NCI-H82 treated with DMSO at 0.1 percent for 48 hours (cell line): ENCODE results near the gene CT45A10.
"Not testable (repeated sequence)": the region's sequence is repeated elsewhere in the genome, so short reads cannot be mapped to it uniquely, and the experiment has no call there.

Experiments used
- DNase-seq: peaks from one replicate; lab custom pipeline; 2025; ENCODE audit not compliant: unreplicated experiment; lab: John Stamatoyannopoulos, UW

CT45A10 gene, protein sequence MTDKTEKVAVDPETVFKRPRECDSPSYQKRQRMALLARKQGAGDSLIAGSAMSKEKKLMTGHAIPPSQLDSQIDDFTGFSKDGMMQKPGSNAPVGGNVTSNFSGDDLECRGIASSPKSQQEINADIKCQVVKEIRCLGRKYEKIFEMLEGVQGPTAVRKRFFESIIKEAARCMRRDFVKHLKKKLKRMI

GRCh38 chrX:135893294-135893817 lies at the start of gene CT45A10, which contains the start of gene SAGE1:
CT45A10 (minus strand) TSS chrX:135893444; CDS start chrX:135885344, 8,100 bp downstream.
SAGE1 (plus strand) TSS chrX:135893716; CDS start chrX:135896243, 2,527 bp downstream.
- no peak for DNase-seq

GRCh38 chrX:135931644-135932487 lies 38.6 kb upstream of the CT45A10 start:
- DNase-seq: no peak

DNA sequence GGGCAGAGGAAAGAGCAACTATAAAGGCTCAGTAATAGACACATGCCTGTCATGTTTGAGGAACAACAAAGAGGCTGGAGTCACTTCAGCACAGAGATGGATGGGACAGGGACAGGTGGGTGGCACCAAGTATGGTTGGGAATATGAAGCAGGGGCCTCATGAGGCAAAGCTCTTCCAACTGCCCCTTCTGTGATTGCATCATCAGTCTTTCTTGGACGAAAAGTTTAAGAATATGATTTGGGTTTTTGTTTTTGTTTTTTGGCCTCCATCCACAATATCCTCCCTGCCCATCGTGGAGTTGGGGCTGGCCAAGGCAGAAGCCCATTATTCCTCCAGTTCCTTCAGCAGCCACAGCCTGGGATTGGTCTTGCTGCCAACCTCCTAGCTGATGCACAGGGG lies 34.7 kb upstream of the CT45A10 start:
- no peak for DNase-seq

DNA sequence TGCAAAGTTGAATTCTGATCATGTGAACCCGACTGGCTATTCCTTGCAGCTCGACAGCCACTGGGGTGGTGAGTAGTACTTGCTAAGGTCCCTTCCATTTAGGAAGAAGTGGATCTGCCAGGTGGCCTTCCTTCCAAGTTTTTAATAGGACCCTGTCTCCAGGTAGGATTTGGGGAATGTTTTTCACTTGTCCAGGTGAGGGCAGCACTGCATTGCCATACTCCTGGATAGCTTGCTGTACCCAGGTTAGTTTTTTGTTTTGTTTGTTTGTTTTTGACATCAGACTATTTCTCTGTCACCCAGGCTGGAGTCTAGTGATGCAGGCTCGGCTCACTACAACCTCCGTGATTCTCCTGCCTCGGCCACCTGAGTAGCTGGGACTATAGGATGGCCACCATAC lies 30.1 kb upstream of the CT45A10 start:
- no peak for DNase-seq

- DNase-seq: not testable (repeated sequence)
These were observed 27.3 kb upstream of the CT45A10 start for GRCh38 chrX:135920516-135920915.

DNA sequence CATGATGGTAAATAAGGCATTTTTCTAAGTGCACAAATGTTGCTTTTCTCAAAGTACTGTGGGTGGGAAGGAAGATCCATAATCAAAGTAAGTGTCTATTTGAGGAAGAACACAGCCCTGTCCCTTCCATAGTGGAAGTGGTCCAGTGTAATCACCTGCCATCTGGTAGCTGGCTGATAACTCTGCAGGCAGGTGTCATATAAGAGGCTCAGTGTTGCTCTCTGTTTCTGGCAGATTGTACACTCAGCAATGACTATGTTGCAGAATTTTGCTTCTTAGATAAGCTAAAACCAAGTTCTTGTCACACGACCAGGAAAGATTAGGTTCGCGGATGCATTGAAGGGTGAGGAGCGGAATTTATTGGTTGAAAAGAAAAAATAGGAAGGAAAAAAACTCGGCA lies 21.2 kb upstream of the CT45A10 start:
- no peak for DNase-seq

DNA sequence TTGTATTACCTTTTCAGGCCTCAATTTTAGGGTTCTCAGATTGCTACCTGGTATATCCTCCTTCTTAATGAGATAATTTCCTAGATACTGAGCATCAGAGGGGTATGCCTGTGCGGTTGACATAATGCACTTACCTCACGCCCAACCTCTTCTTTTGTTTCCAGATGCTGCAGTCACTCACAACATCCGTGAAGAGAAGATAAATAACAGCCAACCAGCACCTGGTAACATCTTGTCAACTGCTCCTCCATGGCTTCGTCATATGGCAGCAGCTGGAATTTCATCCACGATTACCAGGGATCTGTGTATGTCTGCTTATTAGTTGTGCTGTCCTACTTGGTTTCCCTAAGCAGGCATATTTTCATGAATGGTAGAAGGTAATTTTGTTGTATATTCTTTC lies 17.0 kb upstream of the CT45A10 start:
- no peak for DNase-seq

GRCh38 chrX:135892781-135893180 lies 463 bp downstream of the CT45A10 start:
- DNase-seq: no peak

- DNase-seq: no peak
These were observed 3.1 kb downstream of the CT45A10 start for GRCh38 chrX:135890087-135890585.

DNA sequence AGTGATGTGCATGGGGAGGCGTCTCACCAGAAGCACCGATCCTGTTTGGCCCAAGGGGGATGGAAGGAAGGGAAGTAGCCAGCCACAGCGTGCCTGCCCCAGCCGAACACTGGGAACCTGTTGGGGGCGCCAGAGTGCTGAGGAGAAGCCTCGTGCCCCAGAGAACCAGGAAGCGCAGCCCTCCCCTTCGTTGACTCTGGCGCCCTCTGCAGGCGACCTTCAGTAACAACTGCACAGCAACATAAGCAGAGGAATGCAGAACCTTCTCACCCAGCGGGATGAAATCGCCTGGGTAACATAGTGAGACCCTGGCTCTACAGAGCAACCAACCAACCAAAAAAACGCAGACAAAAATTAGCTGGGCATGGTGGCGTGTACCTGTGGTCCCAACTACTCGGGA lies 4.3 kb downstream of the CT45A10 start:
- DNase-seq: not testable (repeated sequence)

DNA sequence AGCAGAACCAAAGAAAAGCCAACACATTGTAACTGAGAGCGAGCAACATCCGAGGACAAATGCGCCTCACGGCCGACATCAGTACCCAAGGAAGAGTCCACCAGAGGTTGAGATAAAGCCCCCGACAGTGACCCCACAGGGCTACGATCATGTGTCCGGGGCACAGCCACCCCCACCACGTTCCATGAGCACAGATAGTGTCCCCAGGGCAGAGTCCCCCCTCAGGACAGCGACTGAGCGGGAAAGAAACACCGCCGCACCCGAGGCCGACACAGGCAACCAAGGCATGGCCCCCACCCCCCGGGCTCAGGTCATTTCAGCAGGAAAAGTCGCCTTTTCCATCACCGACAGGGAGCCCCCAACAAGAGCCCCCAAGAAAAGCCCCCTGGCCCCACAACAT lies 5.0 kb downstream of the CT45A10 start:
- not testable (repeated sequence) for DNase-seq

DNA sequence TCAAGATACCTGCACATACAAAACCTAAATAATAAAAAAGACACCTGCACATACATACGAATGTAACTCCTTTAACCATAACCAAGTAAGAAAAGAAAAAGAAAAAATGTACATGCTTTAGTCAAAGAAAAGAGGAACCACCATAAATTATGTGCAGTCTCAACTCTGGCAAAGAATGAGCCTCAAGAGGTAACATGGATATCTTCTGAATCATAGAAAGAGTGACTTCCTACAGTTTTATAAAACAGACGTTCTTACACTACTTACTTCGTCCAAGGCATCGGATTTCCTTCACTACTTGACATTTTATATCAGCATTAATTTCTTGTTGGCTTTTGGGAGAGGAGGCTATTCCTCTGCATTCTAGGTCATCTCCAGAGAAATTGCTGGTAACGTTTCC lies 10.5 kb downstream of the CT45A10 start:
- not testable (repeated sequence) for DNase-seq

DNA sequence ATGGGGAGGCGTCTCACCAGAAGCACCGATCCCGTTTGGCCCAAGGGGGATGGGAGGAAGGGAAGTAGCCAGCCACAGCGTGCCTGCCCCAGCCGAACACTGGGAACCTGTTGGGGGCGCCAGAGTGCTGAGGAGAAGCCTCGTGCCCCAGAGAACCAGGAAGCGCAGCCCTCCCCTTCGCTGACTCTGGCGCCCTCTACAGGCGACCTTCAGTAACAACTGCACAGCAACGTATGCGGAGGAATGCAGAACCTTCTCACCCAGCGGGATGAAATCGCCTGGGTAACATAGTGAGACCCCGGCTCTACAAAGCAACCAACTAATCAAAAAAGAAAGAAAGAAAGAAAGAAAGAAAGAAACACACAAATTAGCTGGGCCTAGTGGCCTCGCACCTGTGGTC lies 21.5 kb downstream of the CT45A10 start, which contains the start of gene CT45A9:
TSS of gene CT45A9 (minus strand) at position 101 of the 400 bp plus-strand sequence. CDS start 3,751 bp downstream, outside the sequence.
- DNase-seq: not testable (repeated sequence)

DNA sequence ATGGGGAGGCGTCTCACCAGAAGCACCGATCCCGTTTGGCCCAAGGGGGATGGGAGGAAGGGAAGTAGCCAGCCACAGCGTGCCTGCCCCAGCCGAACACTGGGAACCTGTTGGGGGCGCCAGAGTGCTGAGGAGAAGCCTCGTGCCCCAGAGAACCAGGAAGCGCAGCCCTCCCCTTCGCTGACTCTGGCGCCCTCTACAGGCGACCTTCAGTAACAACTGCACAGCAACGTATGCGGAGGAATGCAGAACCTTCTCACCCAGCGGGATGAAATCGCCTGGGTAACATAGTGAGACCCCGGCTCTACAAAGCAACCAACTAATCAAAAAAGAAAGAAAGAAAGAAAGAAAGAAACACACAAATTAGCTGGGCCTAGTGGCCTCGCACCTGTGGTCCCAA lies 38.8 kb downstream of the CT45A10 start, which contains the start of gene CT45A8:
TSS of gene CT45A8 (minus strand) at position 101 of the 400 bp plus-strand sequence. CDS start 3,755 bp downstream, outside the sequence.
- not testable (repeated sequence) for DNase-seq

GRCh38 chrX:135837180-135837579 lies 56.1 kb downstream of the CT45A10 start, which contains the start of gene CT45A7:
CT45A7 (minus strand) TSS chrX:135837280; CDS start chrX:135833533, 3,747 bp downstream.
- DNase-seq: not testable (repeated sequence)
